ENCODE data around the gene NTNG2.

Gene NTNG2

DNA sequence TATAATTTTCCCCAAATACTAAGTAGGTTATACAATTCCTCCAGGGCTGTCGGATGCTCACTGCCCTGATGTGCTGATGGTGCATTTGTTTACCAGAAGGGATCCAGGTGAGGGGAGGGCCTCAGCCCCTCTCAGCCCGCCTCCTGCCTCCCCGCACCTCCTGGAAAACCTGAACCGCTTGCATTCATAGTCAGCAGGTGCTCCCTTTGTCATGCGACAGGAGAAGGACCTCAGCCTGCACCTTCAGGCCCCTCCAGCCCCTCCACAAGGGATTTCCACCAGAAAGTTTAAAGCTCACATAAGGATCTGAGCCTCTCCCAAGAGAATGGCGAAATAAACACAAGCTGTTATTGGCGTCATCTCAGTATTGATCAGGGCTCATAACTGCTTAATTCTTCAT is 36.5 kb upstream of the NTNG2 start:
- H4K20me1 ChIP-seq (ENCODE audit: insufficient read depth, low read length): no peaks in the 10 kb centered on the region
- H3F3A ChIP-seq (ENCODE audit: insufficient read depth, low read length): no peaks in the 10 kb centered on the region
- TF ChIP-seq, protein P1, sequence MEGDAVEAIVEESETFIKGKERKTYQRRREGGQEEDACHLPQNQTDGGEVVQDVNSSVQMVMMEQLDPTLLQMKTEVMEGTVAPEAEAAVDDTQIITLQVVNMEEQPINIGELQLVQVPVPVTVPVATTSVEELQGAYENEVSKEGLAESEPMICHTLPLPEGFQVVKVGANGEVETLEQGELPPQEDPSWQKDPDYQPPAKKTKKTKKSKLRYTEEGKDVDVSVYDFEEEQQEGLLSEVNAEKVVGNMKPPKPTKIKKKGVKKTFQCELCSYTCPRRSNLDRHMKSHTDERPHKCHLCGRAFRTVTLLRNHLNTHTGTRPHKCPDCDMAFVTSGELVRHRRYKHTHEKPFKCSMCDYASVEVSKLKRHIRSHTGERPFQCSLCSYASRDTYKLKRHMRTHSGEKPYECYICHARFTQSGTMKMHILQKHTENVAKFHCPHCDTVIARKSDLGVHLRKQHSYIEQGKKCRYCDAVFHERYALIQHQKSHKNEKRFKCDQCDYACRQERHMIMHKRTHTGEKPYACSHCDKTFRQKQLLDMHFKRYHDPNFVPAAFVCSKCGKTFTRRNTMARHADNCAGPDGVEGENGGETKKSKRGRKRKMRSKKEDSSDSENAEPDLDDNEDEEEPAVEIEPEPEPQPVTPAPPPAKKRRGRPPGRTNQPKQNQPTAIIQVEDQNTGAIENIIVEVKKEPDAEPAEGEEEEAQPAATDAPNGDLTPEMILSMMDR (IDR thresholded peaks at IDR 0.05; ENCODE audit: low read length): no peak
- no peak for TF ChIP-seq EZH2 (IDR thresholded peaks at IDR 0.05; ENCODE audit: borderline replicate concordance, low read length)
- no peaks in the 10 kb centered on the region for H3K9me2 ChIP-seq (ENCODE audit: low read depth, low read length)
- no peak overlapping the region for H3K4me2 ChIP-seq (ENCODE audit: low read length)
- H2AFZ ChIP-seq (ENCODE audit: low read length): no peak overlapping the region
- H3K9me3 ChIP-seq (ENCODE audit: low read length): no peaks in the 10 kb centered on the region
- no peaks in the 10 kb centered on the region for H3K36me3 ChIP-seq (ENCODE audit: insufficient read depth, low read length)
- H3K27ac ChIP-seq (ENCODE audit: low read depth, low read length, poor library complexity, severe bottlenecking): no peak overlapping the region
- no peak overlapping the region for H3K4me3 ChIP-seq (ENCODE audit: low read depth, low read length, poor library complexity, severe bottlenecking)
- no peaks in the 10 kb centered on the region for H3K4me1 ChIP-seq (ENCODE audit: insufficient read depth, low read length, severe bottlenecking)
- H3K9ac ChIP-seq (ENCODE audit: low read length): no peak overlapping the region
- H3K79me2 ChIP-seq (ENCODE audit: insufficient read depth, low read length): no peaks in the 10 kb centered on the region
- no peaks in the 10 kb centered on the region; the same call in 1 of the 2 replicates for H3K27me3 ChIP-seq (ENCODE audit: insufficient read depth, low read length)

DNA sequence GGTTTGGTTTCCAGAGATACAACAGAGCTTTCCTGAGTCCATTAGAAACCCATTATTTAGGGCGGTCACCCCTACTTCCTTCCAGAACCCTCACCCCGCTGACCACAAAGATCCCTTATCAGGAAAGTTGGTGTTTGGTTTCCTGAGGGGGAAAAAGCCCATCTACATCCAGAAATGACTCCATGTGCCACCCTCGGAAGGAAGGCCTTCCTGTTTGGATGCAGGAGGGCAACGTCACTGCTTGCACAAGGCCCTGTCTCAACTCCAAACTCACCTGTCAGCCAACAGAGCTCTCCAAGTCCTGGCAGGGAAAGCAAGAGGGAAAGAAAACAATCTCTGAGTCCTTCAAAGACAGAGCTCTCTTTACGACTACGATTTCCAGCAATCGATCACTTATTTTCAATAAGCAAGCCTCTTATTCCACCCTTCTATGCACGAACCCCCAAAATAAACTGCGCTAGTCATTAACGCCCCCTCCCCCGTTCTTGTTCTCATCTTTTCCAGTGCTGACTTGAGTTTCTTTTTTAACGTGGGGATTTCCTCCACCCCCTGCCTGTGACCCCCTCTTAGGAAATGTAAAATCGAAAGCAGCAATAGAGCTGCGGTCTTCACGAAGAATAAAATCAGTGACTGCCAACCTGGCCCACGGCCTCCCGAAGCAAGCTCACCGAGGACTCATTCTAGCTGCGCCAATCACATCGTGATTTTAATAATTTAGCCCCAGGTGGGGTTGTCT is 35.7 kb upstream of the NTNG2 start:
- Histone ChIP-seq H4K20me1 (ENCODE audit: insufficient read depth, low read length) (no peaks in the 10 kb centered on the region), H3K9me3 (ENCODE audit: low read length) (no peaks in the 10 kb centered on the region), H3K79me2 (ENCODE audit: insufficient read depth, low read length) (no peaks in the 10 kb centered on the region), H3K4me1 (ENCODE audit: insufficient read depth, low read length, severe bottlenecking) (no peaks in the 10 kb centered on the region), H3K27ac (ENCODE audit: low read depth, low read length, poor library complexity, severe bottlenecking) (no peak overlapping the region), H3K4me2 (ENCODE audit: low read length) (no peak overlapping the region), H3K9ac (ENCODE audit: low read length) (no peak overlapping the region), H3K9me2 (ENCODE audit: low read depth, low read length) (no peaks in the 10 kb centered on the region), H3K27me3 (ENCODE audit: insufficient read depth, low read length) (no peaks in the 10 kb centered on the region; the same call in 1 of the 2 replicates), H3K4me3 (ENCODE audit: low read depth, low read length, poor library complexity, severe bottlenecking) (no peak overlapping the region), H3K36me3 (ENCODE audit: insufficient read depth, low read length) (no peaks in the 10 kb centered on the region), H2AFZ (ENCODE audit: low read length) (no peak overlapping the region), H3F3A (ENCODE audit: insufficient read depth, low read length) (no peaks in the 10 kb centered on the region)
- TF ChIP-seq, protein P1 (IDR thresholded peaks at IDR 0.05; ENCODE audit: low read length): no peak
- TF ChIP-seq EZH2 (IDR thresholded peaks at IDR 0.05; ENCODE audit: borderline replicate concordance, low read length): no peak

DNA sequence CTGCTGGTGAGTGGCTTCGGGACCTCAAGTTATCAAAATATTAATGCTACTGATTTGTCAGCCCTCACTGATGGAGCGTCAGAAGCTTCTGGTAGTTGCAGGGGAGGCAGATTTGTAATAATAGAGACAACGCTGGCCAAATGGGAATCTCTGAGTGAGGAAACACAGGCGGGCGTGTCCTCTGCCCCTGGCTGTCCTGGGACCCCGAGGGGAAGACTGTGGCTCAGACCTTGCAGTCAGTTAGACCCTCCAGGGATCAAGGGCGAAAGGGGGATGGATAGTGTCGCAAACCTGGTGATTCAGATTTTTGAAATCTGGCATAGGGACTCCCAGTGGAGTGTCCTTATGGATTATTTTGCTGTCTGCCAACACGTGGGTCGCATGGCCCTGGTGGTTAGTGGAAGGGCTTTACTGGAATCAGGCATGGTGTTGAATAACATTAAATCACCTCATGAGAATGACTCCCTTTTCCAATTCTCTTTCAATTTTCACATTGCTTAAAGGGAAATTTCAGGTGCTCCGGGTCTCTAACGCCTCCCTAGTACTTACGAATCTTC is 35.1 kb upstream of the NTNG2 start:
- TF ChIP-seq EZH2 (IDR thresholded peaks at IDR 0.05; ENCODE audit: borderline replicate concordance, low read length): no peak
- TF ChIP-seq, protein P1 (IDR thresholded peaks at IDR 0.05; ENCODE audit: low read length): no peak
- H3K36me3 ChIP-seq (ENCODE audit: insufficient read depth, low read length): no peaks in the 10 kb centered on the region
- no peaks in the 10 kb centered on the region for H3F3A ChIP-seq (ENCODE audit: insufficient read depth, low read length)
- H3K27me3 ChIP-seq (ENCODE audit: insufficient read depth, low read length): no peaks in the 10 kb centered on the region; the same call in 1 of the 2 replicates
- no peak overlapping the region for H3K4me2 ChIP-seq (ENCODE audit: low read length)
- H3K4me1 ChIP-seq (ENCODE audit: insufficient read depth, low read length, severe bottlenecking): no peaks in the 10 kb centered on the region
- H4K20me1 ChIP-seq (ENCODE audit: insufficient read depth, low read length): no peaks in the 10 kb centered on the region
- H3K9ac ChIP-seq (ENCODE audit: low read length): no peak overlapping the region
- no peak overlapping the region for H3K4me3 ChIP-seq (ENCODE audit: low read depth, low read length, poor library complexity, severe bottlenecking)
- no peaks in the 10 kb centered on the region for H3K9me2 ChIP-seq (ENCODE audit: low read depth, low read length)
- H2AFZ ChIP-seq (ENCODE audit: low read length): no peak overlapping the region
- no peaks in the 10 kb centered on the region for H3K9me3 ChIP-seq (ENCODE audit: low read length)
- no peaks in the 10 kb centered on the region for H3K79me2 ChIP-seq (ENCODE audit: insufficient read depth, low read length)
- no peak overlapping the region for H3K27ac ChIP-seq (ENCODE audit: low read depth, low read length, poor library complexity, severe bottlenecking)

Measured in OCI-LY1 (cell line).